ENCODE data around the gene KRT6B. TPM values are rescaled to one million over a fixed set of nuclear protein-coding genes. Genes with fewer than 3 reads are reported as not detected.

KRT6B gene
- total RNA-seq, 1 donor from 2014 or later = not detected

DNA sequence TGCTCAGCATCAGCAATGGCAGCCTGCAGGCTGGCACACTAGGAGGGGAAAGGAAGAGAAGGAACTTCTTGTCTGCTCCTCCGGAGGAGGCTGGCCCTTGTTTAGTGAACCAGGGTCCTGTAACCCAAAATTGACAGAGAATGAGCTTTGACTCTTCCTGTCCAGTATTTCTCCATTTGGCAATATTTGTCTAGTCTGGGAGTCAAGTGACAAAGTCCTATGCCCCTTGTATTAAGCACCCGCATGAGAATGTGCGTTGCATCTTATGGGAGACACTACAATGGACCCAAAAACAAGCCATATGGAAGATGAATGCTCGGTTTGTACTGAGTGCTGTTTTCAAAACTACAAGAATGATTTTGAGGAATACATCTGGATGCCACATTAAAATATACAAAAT is 17.9 kb upstream of the KRT6B start:
- ATAC-seq (ENCODE audit: low read depth) (no peak), DNase-seq (no peak)
- Mint-ChIP-seq H3K27me3 (peaks cover 9% of the 10 kb centered on the region), H3K9me3 (no peaks in the 10 kb centered on the region), H3K36me3 (ENCODE audit: low read depth) (no peaks in the 10 kb centered on the region), H3K4me3 (no peak overlapping the region), H3K4me1 (no peaks in the 10 kb centered on the region), H3K27ac (no peak overlapping the region)
- CTCF ChIA-PET = no interaction called here
- intact Hi-C loops (cut with micrococcal nuclease) = no loop called here
- TF ChIP-seq, protein P1, sequence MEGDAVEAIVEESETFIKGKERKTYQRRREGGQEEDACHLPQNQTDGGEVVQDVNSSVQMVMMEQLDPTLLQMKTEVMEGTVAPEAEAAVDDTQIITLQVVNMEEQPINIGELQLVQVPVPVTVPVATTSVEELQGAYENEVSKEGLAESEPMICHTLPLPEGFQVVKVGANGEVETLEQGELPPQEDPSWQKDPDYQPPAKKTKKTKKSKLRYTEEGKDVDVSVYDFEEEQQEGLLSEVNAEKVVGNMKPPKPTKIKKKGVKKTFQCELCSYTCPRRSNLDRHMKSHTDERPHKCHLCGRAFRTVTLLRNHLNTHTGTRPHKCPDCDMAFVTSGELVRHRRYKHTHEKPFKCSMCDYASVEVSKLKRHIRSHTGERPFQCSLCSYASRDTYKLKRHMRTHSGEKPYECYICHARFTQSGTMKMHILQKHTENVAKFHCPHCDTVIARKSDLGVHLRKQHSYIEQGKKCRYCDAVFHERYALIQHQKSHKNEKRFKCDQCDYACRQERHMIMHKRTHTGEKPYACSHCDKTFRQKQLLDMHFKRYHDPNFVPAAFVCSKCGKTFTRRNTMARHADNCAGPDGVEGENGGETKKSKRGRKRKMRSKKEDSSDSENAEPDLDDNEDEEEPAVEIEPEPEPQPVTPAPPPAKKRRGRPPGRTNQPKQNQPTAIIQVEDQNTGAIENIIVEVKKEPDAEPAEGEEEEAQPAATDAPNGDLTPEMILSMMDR (IDR thresholded peaks at IDR 0.05) = no peak
- POLR2A ChIA-PET = no interaction called here

- intact Hi-C loops (cut with micrococcal nuclease) = no loop called here
- DNase-seq = no peak
Observed at GRCh38 chr12:52464897-52465296, 13.0 kb upstream of the KRT6B start.

GRCh38 chr12:52461693-52462092 is 9.7 kb upstream of the KRT6B start:
- H3K27ac Mint-ChIP-seq = no peak overlapping the region
- intact Hi-C loops (cut with micrococcal nuclease) = no loop called here
- ATAC-seq (ENCODE audit: low read depth) = no peak
- H3K9me3 Mint-ChIP-seq = no peaks in the 10 kb centered on the region
- H3K27me3 Mint-ChIP-seq = peaks cover 26% of the 10 kb centered on the region
- ChIA-PET CTCF (no interaction called here), POLR2A (no interaction called here)
- H3K4me1 Mint-ChIP-seq = no peaks in the 10 kb centered on the region
- H3K4me3 Mint-ChIP-seq = no peak overlapping the region
- no peak for DNase-seq
- TF ChIP-seq, protein P1 (IDR thresholded peaks at IDR 0.05) = no peak
- no peaks in the 10 kb centered on the region for H3K36me3 Mint-ChIP-seq (ENCODE audit: low read depth)

More at GRCh38 chr12:52464897-52465296, 13.0 kb upstream of the KRT6B start:
- TF ChIP-seq, protein P1 (IDR thresholded peaks at IDR 0.05) = no peak
- Mint-ChIP-seq H3K4me3 (no peak overlapping the region), H3K36me3 (ENCODE audit: low read depth) (no peaks in the 10 kb centered on the region), H3K27ac (no peak overlapping the region), H3K4me1 (no peaks in the 10 kb centered on the region), H3K9me3 (no peaks in the 10 kb centered on the region), H3K27me3 (peaks cover 20% of the 10 kb centered on the region)
- ChIA-PET CTCF (no interaction called here), POLR2A (no interaction called here)
- no peak for ATAC-seq (ENCODE audit: low read depth)

DNA sequence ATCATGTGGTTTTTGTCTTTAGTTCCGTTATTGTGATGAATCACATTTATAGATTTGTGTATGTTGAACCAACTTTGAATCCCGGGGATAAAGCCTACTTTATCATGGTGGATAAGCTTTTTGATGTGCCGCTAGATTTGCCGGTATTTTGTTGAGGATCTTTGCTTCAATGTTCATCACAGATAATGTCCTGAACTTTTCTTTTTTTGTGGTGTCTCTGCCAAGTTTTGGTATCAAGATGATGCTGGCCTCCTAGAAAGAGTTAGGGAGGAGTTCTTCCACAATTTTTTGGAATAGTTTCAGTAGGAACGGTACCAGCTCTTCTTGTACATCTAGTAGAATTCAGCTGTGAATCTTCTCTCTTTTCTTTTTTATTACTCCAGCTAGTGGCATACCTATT is 6.9 kb upstream of the KRT6B start:
- ATAC-seq (ENCODE audit: low read depth) (no peak), DNase-seq (no peak)
- TF ChIP-seq, protein P1 (IDR thresholded peaks at IDR 0.05) = no peak
- ChIA-PET CTCF (no interaction called here), POLR2A (no interaction called here)
- intact Hi-C loops (cut with micrococcal nuclease) = no loop called here
- Mint-ChIP-seq H3K9me3 (no peaks in the 10 kb centered on the region), H3K4me1 (no peaks in the 10 kb centered on the region), H3K27me3 (peaks cover 24% of the 10 kb centered on the region), H3K4me3 (no peak overlapping the region), H3K36me3 (ENCODE audit: low read depth) (no peaks in the 10 kb centered on the region), H3K27ac (no peak overlapping the region)

- no peaks in the 10 kb centered on the region for H3K9me3 Mint-ChIP-seq
- H3K27ac Mint-ChIP-seq = no peak overlapping the region
- CTCF ChIA-PET = no interaction called here
- POLR2A ChIA-PET = no interaction called here
- no peaks in the 10 kb centered on the region for H3K4me1 Mint-ChIP-seq
- DNase-seq (no peak), ATAC-seq (ENCODE audit: low read depth) (no peak)
- TF ChIP-seq, protein P1 (IDR thresholded peaks at IDR 0.05) = no peak
- intact Hi-C loops (cut with micrococcal nuclease) = no loop called here
- H3K4me3 Mint-ChIP-seq = no peak overlapping the region
- peaks cover 14% of the 10 kb centered on the region for H3K27me3 Mint-ChIP-seq
- no peaks in the 10 kb centered on the region for H3K36me3 Mint-ChIP-seq (ENCODE audit: low read depth)
Observed at GRCh38 chr12:52455821-52456220, 3.9 kb upstream of the KRT6B start.
